ENCODE results near the gene UBAP1L.
"Not testable (repeated sequence)": the region's sequence is repeated elsewhere in the genome, so short reads cannot be mapped to it uniquely, and the experiment has no call there.

UBAP1L gene

DNA sequence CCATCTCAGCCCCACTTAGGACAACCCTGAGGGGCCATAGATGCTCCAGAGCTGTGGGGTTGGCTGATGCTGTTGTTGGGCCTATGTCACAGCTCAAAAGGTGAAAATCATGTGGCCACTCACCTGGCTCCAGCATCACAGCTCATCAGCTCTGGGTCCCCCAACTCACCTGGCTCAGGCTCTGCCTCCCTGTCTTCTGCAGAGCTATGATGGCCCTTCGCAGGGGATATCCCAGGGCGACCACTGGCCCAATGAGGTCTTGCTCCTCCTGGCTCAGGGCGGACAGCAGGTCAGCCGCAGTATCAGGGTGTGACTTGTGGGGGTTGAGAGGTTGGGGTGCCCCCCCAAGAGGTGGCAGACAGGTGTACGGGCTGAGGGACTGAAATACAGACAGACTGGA, 15.7 kb downstream of the UBAP1L start:
- DNase-seq: no peak

GRCh38 chr15:65097651-65098263, 17.2 kb downstream of the UBAP1L start:
- DNase-seq: no peak

- no peak for DNase-seq
Measured at GRCh38 chr15:65096481-65097385, 18.3 kb downstream of the UBAP1L start.

GRCh38 chr15:65095747-65096104, 19.3 kb downstream of the UBAP1L start:
- no peak for DNase-seq

DNA sequence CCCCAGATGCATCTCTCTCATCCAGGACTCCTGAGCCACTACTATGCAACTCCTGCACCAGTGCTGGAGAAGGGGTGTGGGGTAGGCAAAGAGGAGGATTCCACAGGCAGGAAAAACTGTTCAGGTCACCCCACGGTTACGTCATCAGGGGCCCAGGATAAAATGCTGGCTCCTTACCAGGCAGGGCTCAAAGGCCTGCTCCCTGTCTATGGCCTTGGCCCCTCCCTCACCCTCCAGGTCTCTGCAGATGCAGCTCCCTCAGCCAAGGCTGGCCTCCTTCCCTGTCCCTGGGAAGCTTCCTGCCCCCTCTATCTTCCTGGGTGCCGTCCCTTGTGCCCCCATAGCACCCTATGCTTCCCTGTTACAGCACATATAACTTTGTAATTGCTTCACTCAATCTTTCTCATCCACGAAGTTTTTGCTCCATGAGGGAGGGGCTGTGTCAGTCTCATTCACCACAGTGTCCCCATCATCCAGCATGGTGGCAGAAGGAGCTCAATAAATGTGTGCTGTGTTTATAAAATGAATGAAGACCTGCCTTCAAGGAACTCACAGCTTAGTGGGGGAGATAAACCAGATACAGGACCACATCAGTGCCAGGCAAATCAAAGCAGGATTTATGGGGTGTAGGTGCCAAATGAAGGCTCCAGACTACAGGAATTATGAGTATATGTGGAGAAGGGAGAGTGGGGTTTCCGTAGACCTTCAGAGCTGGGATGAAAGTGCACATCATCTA, 19.8 kb downstream of the UBAP1L start:
- no peak for DNase-seq

DNA sequence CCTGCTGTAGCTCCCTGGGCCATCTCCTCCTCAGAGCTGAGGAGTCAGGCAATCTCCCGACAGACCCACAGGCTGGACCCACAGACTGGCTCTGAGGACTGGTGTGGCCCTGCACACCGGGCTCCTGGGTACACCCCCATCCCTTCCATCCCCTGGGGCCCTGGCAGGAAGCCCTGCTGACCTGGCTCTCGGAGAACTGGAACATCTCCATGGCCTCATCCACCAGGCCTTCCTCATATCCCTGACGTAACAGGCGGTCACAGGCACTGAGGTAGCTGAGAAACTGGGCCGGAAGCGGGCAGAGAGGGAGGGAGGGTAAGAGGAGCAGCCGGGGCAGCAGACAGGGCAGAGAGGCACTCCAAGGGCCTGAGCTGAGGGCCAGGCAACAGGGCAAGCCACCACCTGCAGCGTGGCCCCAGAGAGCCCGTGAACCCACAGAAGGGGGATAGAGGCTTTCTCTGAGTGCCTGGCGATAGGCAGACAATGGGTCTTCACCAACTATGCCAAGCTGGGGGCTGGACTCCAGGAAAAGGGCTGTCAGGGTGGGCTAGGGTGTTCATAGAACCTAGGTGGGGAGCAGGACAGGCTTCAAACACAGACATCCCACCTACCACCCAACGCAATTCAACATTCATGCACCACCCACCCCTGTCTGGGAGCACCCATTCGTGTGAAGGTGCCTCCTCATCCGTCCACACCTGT, 20.6 kb downstream of the UBAP1L start:
- no peak for DNase-seq

GRCh38 chr15:65093793-65094170, 21.2 kb downstream of the UBAP1L start:
- DNase-seq: not testable (repeated sequence)

DNA sequence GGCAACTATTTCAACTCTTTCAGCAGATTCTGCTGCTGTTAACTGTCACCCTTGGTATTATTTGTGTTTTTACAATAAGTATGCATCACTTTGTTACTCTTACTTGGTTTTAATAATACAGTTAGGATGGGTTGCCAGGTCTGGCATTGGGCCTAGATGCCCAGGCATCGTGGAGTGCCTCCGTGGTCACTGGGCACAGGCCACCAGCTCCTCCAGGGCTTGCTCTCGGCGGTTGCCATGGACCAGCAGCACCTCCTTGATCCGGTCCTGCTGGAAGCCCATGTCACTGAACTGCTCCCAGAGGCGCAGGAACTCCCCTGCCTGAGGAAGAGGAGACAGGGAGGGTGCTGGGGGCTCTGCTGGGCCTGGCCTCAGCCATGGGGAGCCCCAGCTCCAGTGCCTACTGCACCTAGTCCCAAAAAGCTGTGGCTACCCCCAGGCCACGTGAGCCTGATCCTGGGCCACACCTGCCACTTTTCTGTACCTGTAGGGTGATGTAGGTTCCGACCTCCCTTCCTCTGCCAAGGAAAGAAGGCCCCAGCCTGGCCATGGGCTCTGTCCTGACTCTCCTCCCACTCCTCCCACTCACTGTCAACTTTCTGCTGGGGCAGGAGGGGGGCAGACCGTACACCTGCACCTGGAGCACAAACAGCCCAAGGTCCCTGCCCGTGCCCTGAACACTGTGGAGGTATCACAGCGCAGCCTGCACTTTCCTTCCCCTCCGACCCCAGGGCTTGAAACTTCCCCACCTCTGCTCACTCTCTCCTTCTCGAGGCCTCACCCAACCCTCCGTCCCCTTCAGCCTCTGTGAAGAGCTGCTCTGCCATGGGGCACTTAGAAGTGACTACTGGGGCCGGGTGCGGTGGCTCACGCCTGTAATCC, 21.8 kb downstream of the UBAP1L start:
- DNase-seq: no peak

- DNase-seq: no peak
Measured at GRCh38 chr15:65091946-65092770, 22.8 kb downstream of the UBAP1L start.

- DNase-seq: no peak
Measured at GRCh38 chr15:65089206-65089824, 25.7 kb downstream of the UBAP1L start.

GRCh38 chr15:65088643-65089021, 26.4 kb downstream of the UBAP1L start:
- DNase-seq: no peak

DNA sequence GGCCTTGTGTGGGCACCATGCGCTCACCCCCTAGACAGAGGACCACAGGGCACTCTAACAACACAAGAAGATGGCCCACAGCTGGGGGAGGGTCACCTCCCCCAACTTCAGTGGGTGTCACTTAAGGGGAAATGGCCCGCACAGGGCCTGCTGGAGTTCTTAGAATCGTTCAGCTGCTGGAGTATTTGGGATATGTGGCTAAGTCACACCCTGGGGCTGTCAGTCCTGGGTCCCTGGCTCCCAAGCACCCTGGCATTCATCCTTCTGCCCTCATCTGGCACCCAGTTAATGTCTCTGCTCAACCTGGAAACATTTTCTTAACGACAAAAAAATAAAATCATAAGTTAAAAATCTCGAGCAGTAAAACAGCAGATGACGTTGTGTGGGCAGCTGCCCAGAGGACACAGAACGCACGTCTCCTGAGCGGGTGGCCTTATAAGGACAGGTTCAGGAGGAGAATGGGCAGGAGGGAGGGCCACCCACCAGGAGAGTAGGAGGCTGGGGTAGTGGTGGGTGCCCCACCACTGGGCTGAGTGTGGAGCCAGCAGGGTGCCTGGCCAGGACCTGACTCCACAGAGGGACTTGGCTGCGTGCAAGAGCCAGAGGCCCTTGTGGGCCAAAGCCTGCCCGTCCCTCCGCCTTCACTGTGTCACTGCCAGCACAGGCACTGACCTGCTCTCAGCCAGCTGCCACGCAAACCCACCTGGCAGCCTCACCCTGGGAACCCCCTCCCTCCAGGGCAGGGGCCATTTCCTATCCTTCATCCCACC, 26.9 kb downstream of the UBAP1L start:
- no peak for DNase-seq

DNA sequence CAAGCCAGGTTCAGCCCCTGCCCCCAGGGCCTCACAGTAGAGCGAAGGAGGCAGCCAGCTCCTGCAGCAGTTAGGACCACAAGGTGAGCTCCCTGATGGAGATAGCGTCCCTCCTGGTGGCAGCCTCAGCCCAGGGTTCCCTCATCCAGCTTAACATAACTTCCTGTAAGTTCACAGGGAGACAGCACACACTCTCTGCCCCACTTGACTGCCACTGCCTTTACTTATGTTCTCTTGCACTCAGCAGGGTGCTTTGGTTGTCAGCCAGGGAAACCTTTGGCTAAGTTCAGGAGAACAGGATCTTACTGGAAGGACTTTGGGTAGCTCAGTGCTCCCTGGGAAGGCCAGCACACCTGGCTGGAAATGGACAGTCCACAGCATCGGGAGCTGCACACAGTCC, 27.6 kb downstream of the UBAP1L start:
- DNase-seq: no peak

DNA sequence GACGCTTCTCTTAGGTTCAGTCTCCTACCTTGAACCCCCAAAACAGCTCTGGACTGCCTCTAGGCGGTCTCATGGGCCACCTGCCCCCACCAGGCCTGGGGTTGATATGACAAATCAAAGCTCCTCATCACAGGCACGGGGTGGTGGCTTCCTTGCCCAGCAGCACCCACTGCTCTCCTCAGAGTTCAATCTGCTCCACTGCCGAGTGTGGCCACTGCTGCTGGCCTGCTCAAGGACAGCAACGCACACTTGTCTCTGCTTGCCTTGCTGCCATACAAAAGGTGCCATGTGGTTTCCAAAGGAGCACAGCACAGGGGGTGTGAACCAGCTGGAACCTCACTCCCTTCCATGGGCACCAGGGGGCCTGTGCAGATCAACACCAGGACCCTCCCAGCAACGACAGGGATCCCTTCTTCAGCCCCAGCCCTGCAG, 28.3 kb downstream of the UBAP1L start:
- no peak for DNase-seq

GRCh38 chr15:65085990-65086679, 28.9 kb downstream of the UBAP1L start:
- DNase-seq: no peak

- no peak for DNase-seq
Measured at GRCh38 chr15:65085207-65085753, 29.7 kb downstream of the UBAP1L start.

GRCh38 chr15:65084500-65085206, 30.3 kb downstream of the UBAP1L start:
- no peak for DNase-seq

DNA sequence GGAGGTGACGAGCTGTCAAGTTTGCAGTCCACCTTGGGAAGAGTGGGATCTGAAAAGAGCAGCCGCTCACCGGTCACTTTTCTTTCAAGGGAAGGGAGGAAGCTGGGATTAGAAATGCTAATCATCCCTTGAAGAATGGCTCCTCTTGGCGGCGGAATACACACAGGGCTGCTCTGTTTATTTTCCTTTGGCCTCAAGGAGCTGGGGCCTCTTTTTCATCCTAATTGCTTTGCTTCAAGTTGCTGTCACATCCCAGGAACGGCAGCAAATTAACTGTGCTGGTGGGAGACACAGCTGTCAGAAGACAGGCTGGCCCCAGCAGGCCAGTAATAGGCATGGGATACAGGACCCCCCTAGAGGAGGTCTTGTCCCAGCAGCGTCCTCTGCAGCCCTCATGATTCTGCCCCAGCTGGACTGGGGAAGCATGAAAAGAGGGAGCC, 31.7 kb downstream of the UBAP1L start:
- no peak for DNase-seq
